NT2/D1 (cell line): Measurements from ENCODE around the gene PGC.

Experiments
- YY1 ChIP-seq: IDR thresholded peaks from 2 replicates; pipeline ENCODE4 v1.6.1; 2011; ENCODE audit not compliant: insufficient read length, insufficient read depth
- ZNF274 ChIP-seq: IDR thresholded peaks from 2 replicates; pipeline ENCODE4 v1.6.1; 2011; ENCODE audit warnings: mild to moderate bottlenecking, low read depth, low read length

GRCh38 chr6:41722969-41723529, 24.1 kb downstream of the PGC start:
- TF ChIP-seq ZNF274 (no peak), YY1 (no peak)
